NCI-H226 (cell line): Measurements from ENCODE around the gene DYNC1H1.

Experiments used
- DNase-seq: peaks from one replicate; pipeline ENCODE4 v3.0.0-alpha.2; 2015

The DYNC1H1 gene

GRCh38 chr14:102095231-102095870 lies 131.0 kb downstream of the DYNC1H1 start:
- DNase-seq = no peak

- no peak for DNase-seq
These were observed 131.6 kb downstream of the DYNC1H1 start for GRCh38 chr14:102095871-102096568.

GRCh38 chr14:102096569-102097188 lies 132.3 kb downstream of the DYNC1H1 start:
- peak; percentile 63 for DNase-seq

GRCh38 chr14:102097441-102098135 lies 133.2 kb downstream of the DYNC1H1 start:
- DNase-seq = no peak

- DNase-seq = no peak
These were observed 138.8 kb downstream of the DYNC1H1 start for GRCh38 chr14:102103062-102103695.

GRCh38 chr14:102105369-102105768 lies 141.0 kb downstream of the DYNC1H1 start:
- DNase-seq = no peak
